HepG2 (cell line): Measurements from ENCODE around the gene IL1A. TPM values are rescaled to one million over a fixed set of nuclear protein-coding genes. Genes with fewer than 3 reads are reported as not detected.

Experiments used
- ATAC-seq: fragments of 200-7000 bp; cut with Tn5 transposase; 3 replicates; pipeline ENCODE4 v1.9.1; 2020; ENCODE audit warnings: mild to moderate bottlenecking, moderate library complexity
- BruUV-seq: library from RNA; stranded (reverse); fragments of 400-500 nt; replicated peaks from 2 replicates; lab custom pipeline; 2021; lab: Mats Ljungman, UMichigan
- CTCF ChIA-PET: fragments of 300-600 bp; formaldehyde crosslinking; extraction: SDS; loops from one replicate; lab custom pipeline; 2021; ENCODE audit warnings: low total read pairs, inconsistent platforms, low intra/inter-chr PET ratio; lab: Yijun Ruan, JAX
- POLR2A ChIA-PET: fragments of 350-600 bp; sonication (Branson Sonifier 250); formaldehyde crosslinking; loops from one replicate; lab custom pipeline; 2020; ENCODE audit warnings: antibody characterized with exemption, inconsistent platforms; lab: Yijun Ruan, JAX
- DNase-seq: peaks from one replicate; pipeline ENCODE4 v3.0.0-alpha.2; 2015; ENCODE audit warnings: low spot score
- FAIRE-seq: peaks from 3 replicates; lab custom pipeline; 2011; peaks lifted over from hg19 to GRCh38; lab: Jason Lieb, UNC
- H2AFZ ChIP-seq: one replicate; pipeline ENCODE4 v1.6.1; 2011; ENCODE audit warnings: low read length, inconsistent platforms
- H3K27ac ChIP-seq: fragments of 300-600 bp; 3 replicates; pipeline ENCODE4 v1.8.0; 2011; ENCODE audit warnings: mixed run types, mild to moderate bottlenecking, mixed read lengths, low read length, inconsistent platforms; ENCODE audit not compliant: insufficient read depth; ENCODE audit errors: extremely low read length
- H3K27me3 ChIP-seq, 2 experiments: fragments of 200-600 bp in 1 of 2; 2 replicates in 1 of 2; 3 replicates in 1 of 2; pipeline versions ENCODE4 v1.6.0 to v1.8.0; 2011; ENCODE audit warnings: low read length in 2 of 2, mild to moderate bottlenecking in 2 of 2, moderate library complexity in 2 of 2, inconsistent platforms in 1 of 2; ENCODE audit not compliant: insufficient read depth in 2 of 2, control insufficient read depth in 1 of 2
- H3K36me3 ChIP-seq, 2 experiments: fragments of 200-600 bp in 1 of 2; replicated peaks in 1 of 2; 2 replicates in 1 of 2; 3 replicates in 1 of 2; pipeline versions ENCODE4 v1.5.1 to v1.8.0; 2011; ENCODE audit warnings: low read length in 2 of 2, inconsistent platforms in 1 of 2; ENCODE audit not compliant: insufficient read depth in 2 of 2, control insufficient read depth in 1 of 2
- H3K4me1 ChIP-seq: 2 replicates; pipeline ENCODE4 v1.5.1; 2012; ENCODE audit warnings: low read length, inconsistent platforms; ENCODE audit not compliant: insufficient read depth
- H3K4me2 ChIP-seq: 2 replicates; pipeline ENCODE4 v1.6.0; 2011; ENCODE audit warnings: low read depth, low read length, inconsistent platforms
- H3K4me3 ChIP-seq, 3 experiments: fragments of 200-600 bp in 1 of 3; sonication (generic), shearing (Covaris generic) in 1 of 3; replicated peaks in 1 of 3; 2 replicates each; pipeline ENCODE4 v1.5.1; 2011 to 2016; ENCODE audit warnings: low read length in 3 of 3, inconsistent platforms in 2 of 3, low read depth in 2 of 3, mild to moderate bottlenecking in 2 of 3, control low read depth in 1 of 3, mixed read lengths in 1 of 3; ENCODE audit not compliant: insufficient read depth in 1 of 3
- H3K79me2 ChIP-seq: one replicate; pipeline ENCODE4 v1.6.1; 2011; ENCODE audit warnings: low read length, inconsistent platforms; ENCODE audit not compliant: insufficient read depth
- H3K9ac ChIP-seq: 2 replicates; pipeline ENCODE4 v1.6.0; 2011; ENCODE audit warnings: mild to moderate bottlenecking, low read depth, low read length, inconsistent platforms; ENCODE audit not compliant: insufficient read depth
- H3K9me3 ChIP-seq: 2 replicates; pipeline ENCODE4 v1.5.1; 2012; ENCODE audit warnings: mild to moderate bottlenecking, low read length
- H4K20me1 ChIP-seq: 2 replicates; pipeline ENCODE4 v1.6.0; 2011; ENCODE audit warnings: inconsistent platforms, mild to moderate bottlenecking, low read length, moderate library complexity; ENCODE audit not compliant: insufficient read depth
- CHCHD3 ChIP-seq: sonication (generic); formaldehyde crosslinking; IDR thresholded peaks from 2 replicates; pipeline ENCODE4 v1.8.0; 2022; ENCODE audit warnings: mild to moderate bottlenecking, missing genetic modification reagents, moderate library complexity
- FOXC1 ChIP-seq: sonication (generic); formaldehyde crosslinking; IDR thresholded peaks from 2 replicates; pipeline ENCODE4 v1.8.0; 2022; ENCODE audit warnings: mild to moderate bottlenecking, missing genetic modification reagents, borderline replicate concordance
- NFYB ChIP-seq: sonication (generic); formaldehyde crosslinking; IDR thresholded peaks from 2 replicates; pipeline ENCODE4 v1.4.0; 2020; ENCODE audit warnings: missing genetic modification reagents
- PATZ1 ChIP-seq: sonication (generic); formaldehyde crosslinking; IDR thresholded peaks from 2 replicates; pipeline ENCODE4 v1.4.0; 2020; ENCODE audit warnings: missing genetic modification reagents
- ZFX ChIP-seq: sonication (generic); formaldehyde crosslinking; IDR thresholded peaks from 2 replicates; pipeline ENCODE4 v1.4.0; 2020; ENCODE audit warnings: mild to moderate bottlenecking, low read depth, missing genetic modification reagents, moderate library complexity
- ZNF280D ChIP-seq: sonication (generic); formaldehyde crosslinking; IDR thresholded peaks from 2 replicates; pipeline ENCODE4 v1.5.1; 2020; ENCODE audit warnings: mild to moderate bottlenecking, missing genetic modification reagents
- WGBS: methylation state at CpG from one replicate; pipeline ENCODE4 v1.1.6; 2017; ENCODE audit warnings: low lambda C conversion rate; 5-methylcytosine and 5-hydroxymethylcytosine counted together
- in situ Hi-C: cut with HindIII; loops from 2 replicates; pipeline ENCODE4 v1.10.0; 2017; ENCODE audit warnings: low pct_unique_long_range_greater_than_20kb; ENCODE audit not compliant: extremely low pct_ligation_motif_present
- intact Hi-C: fragments of 100-400 bp; cut with micrococcal nuclease; formaldehyde crosslinking; loops from one replicate; pipeline ENCODE4 v1.10.0; 2022; ENCODE audit not compliant: unreplicated experiment
- polyA plus RNA-seq, 8 experiments: library from polyadenylated mRNA; depleted of rRNA in 3 of 8; stranded (reverse) in 7 of 8; unstranded in 1 of 8; fragments of >200 nt; fragmentation: Illumina TruSeq in 4 of 8; extraction: Trizol in 4 of 8; gene quantifications; 2 replicates each; pipeline versions ENCODE4 v1.2.1 to v1.2.3, GENCODE V29; 2011 to 2016; ENCODE audit warnings: low read depth in 4 of 8, missing spikeins in 1 of 8, mixed read lengths in 1 of 8; ENCODE audit not compliant: insufficient read depth in 1 of 8
- total RNA-seq, 5 experiments: library from RNA; depleted of rRNA; stranded (reverse); fragments of >200 nt; fragmentation: Illumina TruSeq; extraction: Trizol; gene quantifications; 2 replicates each; pipeline ENCODE4 v1.2.3, GENCODE V29; 2016; ENCODE audit warnings: low read depth in 1 of 5

IL1A gene
- total and polyA plus RNA-seq, 2 of the 13 experiments (the other 11 are each of a cell fraction or from before 2014, with no cell fraction given): not detected

- TF ChIP-seq FOXC1 (CRISPR knock-in tag): no peak
- TF ChIP-seq, all 625 proteins: peak for 0
- FAIRE-seq: no peak
- H3K4me1 ChIP-seq: peaks cover 21% of the 10 kb centered on the region
- POLR2A ChIA-PET: no interaction called here
- H3K27ac ChIP-seq: no peak overlapping the region
- no peak for DNase-seq
- no peaks in the 10 kb centered on the region for H4K20me1 ChIP-seq
- H2AFZ ChIP-seq: no peak overlapping the region
- no peak overlapping the region for H3K9ac ChIP-seq
- intact Hi-C loops (no loop called here), in situ Hi-C loops (no loop called here)
- no peak overlapping the region for H3K4me2 ChIP-seq
- ATAC-seq: no peak
- H3K79me2 ChIP-seq: no peaks in the 10 kb centered on the region
- no peak overlapping the region for H3K4me3 ChIP-seq
- H3K27me3 ChIP-seq: no peaks in the 10 kb centered on the region
- no peaks in the 10 kb centered on the region for H3K9me3 ChIP-seq
- no peaks in the 10 kb centered on the region for H3K36me3 ChIP-seq
- 89% methylated on average over 10 of the region's 10 CpGs for WGBS
- CTCF ChIA-PET: no interaction called here
- no TSS peak for BruUV-seq
Observed at GRCh38 chr2:112829961-112830681, 45.8 kb upstream of the IL1A start.

- FAIRE-seq (no peak), ATAC-seq (no peak), DNase-seq (no peak)
- BruUV-seq: no TSS peak
- WGBS: 73% methylated on average over 5 of the region's 5 CpGs
- no peak overlapping the region for H2AFZ ChIP-seq
- H3K9me3 ChIP-seq: no peaks in the 10 kb centered on the region
- intact Hi-C loops (no loop called here), in situ Hi-C loops (no loop called here)
- H3K27ac ChIP-seq: no peak overlapping the region
- no peak overlapping the region for H3K4me2 ChIP-seq
- H3K4me1 ChIP-seq: peaks cover 17% of the 10 kb centered on the region
- H3K36me3 ChIP-seq: no peaks in the 10 kb centered on the region
- H3K27me3 ChIP-seq: no peaks in the 10 kb centered on the region
- CTCF ChIA-PET: no interaction called here
- H3K9ac ChIP-seq: no peak overlapping the region
- POLR2A ChIA-PET: no interaction called here
- H4K20me1 ChIP-seq: no peaks in the 10 kb centered on the region
- no peaks in the 10 kb centered on the region for H3K79me2 ChIP-seq
- no peak overlapping the region for H3K4me3 ChIP-seq
- no peak for TF ChIP-seq PATZ1
- TF ChIP-seq CHCHD3 (CRISPR knock-in tag): no peak
- TF ChIP-seq ZFX (CRISPR knock-in tag): no peak
- no peak for TF ChIP-seq NFYB (CRISPR knock-in tag)
- TF ChIP-seq ZNF280D: no peak
Observed at GRCh38 chr2:112829101-112829960, 45.0 kb upstream of the IL1A start.
